ENCODE results near the gene PHC1. TPM values are rescaled to one million over a fixed set of nuclear protein-coding genes. Genes with fewer than 3 reads are reported as not detected.

PHC1 gene
- total RNA-seq, 2 donors from 2014 or later, result 50.1 to 55.9 TPM

DNA sequence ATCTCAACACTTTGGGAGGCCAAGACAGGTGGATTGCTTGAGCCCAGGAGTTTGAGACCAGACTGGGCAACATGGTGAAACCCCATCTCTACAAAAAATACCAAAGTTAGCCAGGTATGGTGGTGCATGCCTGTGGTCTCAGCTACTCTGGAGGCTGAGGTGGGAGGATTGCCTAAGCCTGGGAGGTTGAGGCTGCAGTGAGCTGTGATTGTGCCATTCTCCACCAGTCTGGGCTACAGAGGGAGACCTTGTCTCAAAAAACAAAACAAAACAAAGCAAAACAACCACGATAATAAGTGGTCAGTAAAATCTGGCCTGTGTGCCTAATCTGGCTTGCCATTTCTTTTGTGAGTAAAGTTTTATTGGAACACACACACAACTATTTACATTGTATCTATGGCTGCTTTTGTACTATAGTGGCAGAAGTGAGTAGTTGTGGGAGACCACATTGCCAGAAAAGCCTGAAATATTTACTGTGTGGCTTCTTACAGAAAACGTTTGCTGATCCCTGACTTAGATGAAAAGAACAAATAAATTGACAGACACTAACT lies 55.6 kb downstream of the PHC1 start:
- TF ChIP-seq, protein P1, sequence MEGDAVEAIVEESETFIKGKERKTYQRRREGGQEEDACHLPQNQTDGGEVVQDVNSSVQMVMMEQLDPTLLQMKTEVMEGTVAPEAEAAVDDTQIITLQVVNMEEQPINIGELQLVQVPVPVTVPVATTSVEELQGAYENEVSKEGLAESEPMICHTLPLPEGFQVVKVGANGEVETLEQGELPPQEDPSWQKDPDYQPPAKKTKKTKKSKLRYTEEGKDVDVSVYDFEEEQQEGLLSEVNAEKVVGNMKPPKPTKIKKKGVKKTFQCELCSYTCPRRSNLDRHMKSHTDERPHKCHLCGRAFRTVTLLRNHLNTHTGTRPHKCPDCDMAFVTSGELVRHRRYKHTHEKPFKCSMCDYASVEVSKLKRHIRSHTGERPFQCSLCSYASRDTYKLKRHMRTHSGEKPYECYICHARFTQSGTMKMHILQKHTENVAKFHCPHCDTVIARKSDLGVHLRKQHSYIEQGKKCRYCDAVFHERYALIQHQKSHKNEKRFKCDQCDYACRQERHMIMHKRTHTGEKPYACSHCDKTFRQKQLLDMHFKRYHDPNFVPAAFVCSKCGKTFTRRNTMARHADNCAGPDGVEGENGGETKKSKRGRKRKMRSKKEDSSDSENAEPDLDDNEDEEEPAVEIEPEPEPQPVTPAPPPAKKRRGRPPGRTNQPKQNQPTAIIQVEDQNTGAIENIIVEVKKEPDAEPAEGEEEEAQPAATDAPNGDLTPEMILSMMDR (IDR thresholded peaks at IDR 0.05), result no peak
- no peak for DNase-seq (ENCODE audit: low spot score)
- H3K4me3 ChIP-seq, result no peak overlapping the region
- H3K27me3 ChIP-seq (replicated peaks; ENCODE audit: insufficient read depth), result no peaks in the 10 kb centered on the region
- no peaks in the 10 kb centered on the region for H3K36me3 ChIP-seq
- H3K4me1 ChIP-seq (ENCODE audit: control insufficient read depth in 1 of 2, low read depth in 2 of 2), result no peaks in the 10 kb centered on the region
- peaks cover 20% of the 10 kb centered on the region for H3K9me3 ChIP-seq
- no peak overlapping the region for H3K27ac ChIP-seq
- ATAC-seq (ENCODE audit: insufficient number of reproducible peaks, low FRiP score, low read depth), result no peak

DNA sequence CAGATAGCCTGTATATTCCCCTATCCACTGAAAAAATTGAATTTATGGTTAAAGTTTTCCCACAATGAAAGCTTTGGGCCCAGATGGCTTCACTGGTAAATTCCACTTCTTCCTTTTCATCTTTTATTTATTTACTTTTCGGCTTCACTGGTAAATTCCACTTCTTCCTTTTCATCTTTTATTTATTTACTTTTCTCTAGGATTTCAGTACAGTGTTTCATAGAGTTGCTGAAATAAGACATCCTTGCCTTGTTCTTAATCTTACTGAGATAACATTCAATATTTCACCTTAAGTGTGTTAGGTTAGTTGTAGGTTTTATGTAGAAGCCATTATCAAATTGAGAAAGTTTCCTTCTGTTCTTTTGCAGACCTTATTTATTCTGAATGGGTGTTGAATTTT lies 56.1 kb downstream of the PHC1 start:
- no peak for ATAC-seq (ENCODE audit: insufficient number of reproducible peaks, low FRiP score, low read depth)
- no peaks in the 10 kb centered on the region for H3K36me3 ChIP-seq
- H3K9me3 ChIP-seq, result peaks cover 20% of the 10 kb centered on the region
- DNase-seq (ENCODE audit: low spot score), result no peak
- H3K4me3 ChIP-seq, result no peak overlapping the region
- no peak overlapping the region for H3K27ac ChIP-seq
- H3K27me3 ChIP-seq (replicated peaks; ENCODE audit: insufficient read depth), result no peaks in the 10 kb centered on the region
- H3K4me1 ChIP-seq (ENCODE audit: control insufficient read depth in 1 of 2, low read depth in 2 of 2), result no peaks in the 10 kb centered on the region
- TF ChIP-seq, protein P1 (IDR thresholded peaks at IDR 0.05), result no peak

- peaks cover 20% of the 10 kb centered on the region for H3K9me3 ChIP-seq
- DNase-seq (ENCODE audit: low spot score) (no peak), ATAC-seq (ENCODE audit: insufficient number of reproducible peaks, low FRiP score, low read depth) (no peak)
- H3K4me3 ChIP-seq, result no peak overlapping the region
- no peaks in the 10 kb centered on the region for H3K27me3 ChIP-seq (replicated peaks; ENCODE audit: insufficient read depth)
- no peak overlapping the region for H3K27ac ChIP-seq
- H3K36me3 ChIP-seq, result no peaks in the 10 kb centered on the region
- H3K4me1 ChIP-seq (ENCODE audit: control insufficient read depth in 1 of 2, low read depth in 2 of 2), result no peaks in the 10 kb centered on the region
- TF ChIP-seq, protein P1 (IDR thresholded peaks at IDR 0.05), result no peak
Measured at GRCh38 chr12:8980137-8980536, 65.8 kb downstream of the PHC1 start.

DNA sequence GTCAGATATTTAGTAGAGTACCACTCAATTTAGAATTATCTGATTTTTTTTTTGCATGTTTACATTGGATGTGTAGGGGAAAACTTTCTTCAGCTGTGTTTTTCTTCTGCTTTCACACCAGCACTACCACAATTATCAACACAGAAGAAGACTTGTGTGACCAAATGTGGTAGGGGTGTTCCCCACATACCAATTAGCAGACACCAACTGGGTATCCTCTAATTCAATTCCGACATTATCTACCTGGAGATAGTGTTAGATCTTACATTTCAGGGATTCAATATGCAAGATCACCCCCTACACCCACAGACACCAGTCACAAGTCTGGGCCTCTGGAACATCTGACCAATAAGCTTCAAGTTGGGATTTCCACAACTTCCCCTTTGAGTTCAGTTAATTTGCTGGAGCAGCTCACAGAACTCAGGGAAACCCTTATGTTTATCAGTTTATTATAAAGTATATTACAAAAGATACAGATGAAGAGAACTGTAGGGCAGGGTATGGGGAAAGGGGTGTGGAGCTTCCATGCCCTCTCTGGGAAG lies 71.0 kb downstream of the PHC1 start:
- H3K27ac ChIP-seq, result no peak overlapping the region
- no peaks in the 10 kb centered on the region for H3K36me3 ChIP-seq
- no peak overlapping the region for H3K4me3 ChIP-seq
- TF ChIP-seq, protein P1 (IDR thresholded peaks at IDR 0.05), result no peak
- H3K4me1 ChIP-seq (ENCODE audit: control insufficient read depth in 1 of 2, low read depth in 2 of 2), result no peaks in the 10 kb centered on the region
- no peaks in the 10 kb centered on the region for H3K27me3 ChIP-seq (replicated peaks; ENCODE audit: insufficient read depth)
- DNase-seq (ENCODE audit: low spot score) (no peak), ATAC-seq (ENCODE audit: insufficient number of reproducible peaks, low FRiP score, low read depth) (no peak)
- H3K9me3 ChIP-seq, result peaks cover 7% of the 10 kb centered on the region

GRCh38 chr12:8987163-8987562 lies 72.9 kb downstream of the PHC1 start:
- no peaks in the 10 kb centered on the region for H3K4me1 ChIP-seq (ENCODE audit: control insufficient read depth in 1 of 2, low read depth in 2 of 2)
- ATAC-seq (ENCODE audit: insufficient number of reproducible peaks, low FRiP score, low read depth) (no peak), DNase-seq (ENCODE audit: low spot score) (no peak)
- no peaks in the 10 kb centered on the region for H3K36me3 ChIP-seq
- H3K27ac ChIP-seq, result no peak overlapping the region
- TF ChIP-seq, protein P1 (IDR thresholded peaks at IDR 0.05), result no peak
- H3K4me3 ChIP-seq, result no peak overlapping the region
- H3K27me3 ChIP-seq (replicated peaks; ENCODE audit: insufficient read depth), result no peaks in the 10 kb centered on the region
- no peaks in the 10 kb centered on the region for H3K9me3 ChIP-seq
